IMR-90 (cell line): ENCODE measurements around the gene ZBTB48. TPM values are rescaled to one million over a fixed set of nuclear protein-coding genes. Genes with fewer than 3 reads are reported as not detected.

Experiments used
- ATAC-seq: fragments of 200-7000 bp; cut with Tn5 transposase; 2 replicates; pipeline ENCODE4 v1.9.1; 2020; ENCODE audit warnings: low read depth, mild to moderate bottlenecking, moderate library complexity
- BruUV-seq: library from RNA; stranded (reverse); fragments of 400-500 nt; replicated peaks from 2 replicates; lab custom pipeline; 2021; lab: Mats Ljungman, UMichigan
- CTCF ChIA-PET: fragments of 300-600 bp; formaldehyde crosslinking; extraction: SDS; loops from one replicate; lab custom pipeline; 2021; ENCODE audit warnings: antibody characterized with exemption; lab: Yijun Ruan, JAX
- POLR2A ChIA-PET: fragments of 300-600 bp; sonication (Branson Sonifier 250); formaldehyde crosslinking; loops from one replicate; lab custom pipeline; 2022; ENCODE audit warnings: antibody characterized with exemption; ENCODE audit not compliant: unreplicated experiment; lab: Charles Lee
- DNase-seq: peaks from one replicate; pipeline ENCODE4 v3.0.0; 2013
- H2AFZ ChIP-seq: replicated peaks from 2 replicates; pipeline ENCODE3; 2013; ENCODE audit warnings: low read length, mild to moderate bottlenecking; ENCODE audit not compliant: poor library complexity
- H2AK5ac ChIP-seq: 2 replicates; pipeline ENCODE4 v1.6.1; 2013; ENCODE audit warnings: low read depth, low read length, inconsistent platforms
- H2AK9ac ChIP-seq: replicated peaks from 2 replicates; pipeline ENCODE3; 2013; ENCODE audit warnings: mild to moderate bottlenecking, low read depth, low read length, moderate library complexity; ENCODE audit not compliant: poor library complexity
- H2BK120ac ChIP-seq: 2 replicates; pipeline ENCODE4 v1.6.1; 2013; ENCODE audit warnings: low read depth, low read length, inconsistent platforms
- H2BK15ac ChIP-seq: 3 replicates; pipeline ENCODE4 v1.6.1; 2013; ENCODE audit warnings: low read depth, low read length, inconsistent platforms
- H2BK20ac ChIP-seq: 2 replicates; pipeline ENCODE4 v1.6.1; 2013; ENCODE audit warnings: low read depth, mild to moderate bottlenecking, inconsistent platforms, low read length, moderate library complexity
- H2BK5ac ChIP-seq: 2 replicates; pipeline ENCODE4 v1.6.1; 2013; ENCODE audit warnings: mild to moderate bottlenecking, low read depth, low read length, inconsistent platforms; ENCODE audit not compliant: poor library complexity, severe bottlenecking
- H3K14ac ChIP-seq: replicated peaks from 2 replicates; pipeline ENCODE4 v1.6.1; 2013; ENCODE audit warnings: low read depth, low read length, inconsistent platforms
- H3K18ac ChIP-seq: 2 replicates; pipeline ENCODE4 v1.6.1; 2013; ENCODE audit warnings: low read depth, low read length, control low read depth
- H3K23ac ChIP-seq: 2 replicates; pipeline ENCODE4 v1.6.1; 2013; ENCODE audit warnings: low read depth, low read length, inconsistent platforms
- H3K27ac ChIP-seq: 2 replicates; pipeline ENCODE4 v1.5.1; 2013; ENCODE audit warnings: mild to moderate bottlenecking, control low read depth, low read length; ENCODE audit not compliant: insufficient read depth
- H3K27me3 ChIP-seq: 2 replicates; pipeline ENCODE4 v1.6.1; 2013; ENCODE audit warnings: low read length; ENCODE audit not compliant: control insufficient read depth, insufficient read depth
- H3K36me3 ChIP-seq: 2 replicates; pipeline ENCODE4 v1.6.1; 2013; ENCODE audit warnings: low read length, mixed read lengths; ENCODE audit not compliant: control insufficient read depth, insufficient read depth
- H3K4ac ChIP-seq: 2 replicates; pipeline ENCODE4 v1.6.1; 2013; ENCODE audit warnings: low read depth, low read length, inconsistent platforms
- H3K4me1 ChIP-seq: 2 replicates; pipeline ENCODE4 v1.6.1; 2013; ENCODE audit warnings: low read length, mixed read lengths; ENCODE audit not compliant: control insufficient read depth, insufficient read depth
- H3K4me2 ChIP-seq: 2 replicates; pipeline ENCODE4 v1.6.1; 2013; ENCODE audit warnings: low read depth, mild to moderate bottlenecking, control low read depth, low read length, moderate library complexity
- H3K4me3 ChIP-seq: 2 replicates; pipeline ENCODE4 v1.5.1; 2013; ENCODE audit warnings: low read depth, mild to moderate bottlenecking, control low read depth, low read length, moderate library complexity; ENCODE audit not compliant: insufficient read depth
- H3K56ac ChIP-seq: 2 replicates; pipeline ENCODE4 v1.6.1; 2013; ENCODE audit warnings: low read length, inconsistent platforms; ENCODE audit not compliant: insufficient read depth; ENCODE audit errors: extremely low read depth
- H3K79me1 ChIP-seq, 2 experiments: 2 replicates each; pipeline ENCODE4 v1.6.1; 2013; ENCODE audit warnings: low read length in 2 of 2, inconsistent platforms in 1 of 2, low read depth in 1 of 2
- H3K9ac ChIP-seq: 2 replicates; pipeline ENCODE4 v1.6.1; 2013; ENCODE audit warnings: low read depth, low read length, control low read depth
- H3K9me1 ChIP-seq: 2 replicates; pipeline ENCODE4 v1.6.1; 2013; ENCODE audit warnings: low read length, inconsistent platforms; ENCODE audit not compliant: insufficient read depth
- H3K9me3 ChIP-seq: 2 replicates; pipeline ENCODE4 v1.6.1; 2013; ENCODE audit warnings: low read length; ENCODE audit not compliant: control insufficient read depth, insufficient read depth
- H4K20me1 ChIP-seq: 2 replicates; pipeline ENCODE4 v1.6.1; 2013; ENCODE audit warnings: low read length, inconsistent platforms; ENCODE audit not compliant: insufficient read depth
- H4K5ac ChIP-seq: 2 replicates; pipeline ENCODE4 v1.6.1; 2013; ENCODE audit warnings: mild to moderate bottlenecking, low read depth, low read length, control low read depth
- H4K8ac ChIP-seq, 2 experiments: 2 replicates each; pipeline ENCODE4 v1.6.1; 2013; ENCODE audit warnings: low read depth in 2 of 2, low read length in 2 of 2, control low read depth in 1 of 2, inconsistent platforms in 1 of 2
- H4K91ac ChIP-seq: 2 replicates; pipeline ENCODE4 v1.6.1; 2013; ENCODE audit warnings: low read depth, low read length, inconsistent platforms; ENCODE audit not compliant: insufficient read depth
- BHLHE40 ChIP-seq: fragments of 150-350 bp; IDR thresholded peaks from 2 replicates; pipeline ENCODE4 v1.6.1; 2016; ENCODE audit warnings: mild to moderate bottlenecking, low read depth, low read length
- CEBPB ChIP-seq: IDR thresholded peaks from 2 replicates; pipeline ENCODE4 v1.6.1; 2012; ENCODE audit warnings: low read depth, low read length, improper control_type of control experiment
- MAFK ChIP-seq: IDR thresholded peaks from 2 replicates; pipeline ENCODE4 v1.6.1; 2012; ENCODE audit warnings: low read depth, low read length, improper control_type of control experiment
- MAZ ChIP-seq: IDR thresholded peaks from 2 replicates; pipeline ENCODE4 v1.6.1; 2012; ENCODE audit warnings: low read depth, mild to moderate bottlenecking, low read length, improper control_type of control experiment, moderate library complexity, borderline replicate concordance
- MXI1 ChIP-seq: IDR thresholded peaks from 2 replicates; pipeline ENCODE4 v1.6.1; 2012; ENCODE audit warnings: low read depth, mild to moderate bottlenecking, low read length, moderate library complexity, borderline replicate concordance
- NFE2L2 ChIP-seq: fragments of 150-350 bp; IDR thresholded peaks from 2 replicates; pipeline ENCODE4 v1.6.1; 2016; ENCODE audit warnings: low read depth, mild to moderate bottlenecking, low read length
- POLR2A ChIP-seq: IDR thresholded peaks from 2 replicates; pipeline ENCODE4 v1.6.1; 2012; ENCODE audit warnings: mild to moderate bottlenecking, low read depth, low read length
- RAD21 ChIP-seq: IDR thresholded peaks from 2 replicates; pipeline ENCODE4 v1.6.1; 2012; ENCODE audit warnings: low read length, improper control_type of control experiment
- RCOR1 ChIP-seq: IDR thresholded peaks from 2 replicates; pipeline ENCODE4 v1.6.1; 2012; ENCODE audit warnings: mild to moderate bottlenecking, low read length, improper control_type of control experiment; ENCODE audit not compliant: insufficient replicate concordance
- RFX5 ChIP-seq: IDR thresholded peaks from 2 replicates; pipeline ENCODE4 v1.8.0; 2012; ENCODE audit warnings: low read depth, mild to moderate bottlenecking, low read length, moderate library complexity
- SMC3 ChIP-seq: fragments of 150-350 bp; IDR thresholded peaks from 2 replicates; pipeline ENCODE4 v1.6.1; 2016; ENCODE audit warnings: low read depth, mild to moderate bottlenecking, antibody characterized with exemption, low read length, moderate library complexity
- USF2 ChIP-seq: fragments of 150-350 bp; IDR thresholded peaks from 2 replicates; pipeline ENCODE4 v1.6.1; 2017; ENCODE audit warnings: mild to moderate bottlenecking, antibody characterized with exemption, low read length, low read depth
- WGBS, 2 experiments: methylation state at CpG; one replicate each; pipeline versions ENCODE4 v1.1.5 to v1.1.7; 2013; ENCODE audit warnings: missing lambda C conversion rate in 2 of 2; ENCODE audit not compliant: insufficient read length in 1 of 2; ENCODE audit errors: extremely low coverage in 2 of 2; 5-methylcytosine and 5-hydroxymethylcytosine counted together
- dilution Hi-C: fragments of 300-500 bp; cut with HindIII; formaldehyde crosslinking; loops from one replicate; pipeline ENCODE4 v1.14.3; 2018; ENCODE audit warnings: low sequenced_read_pairs; ENCODE audit not compliant: unreplicated experiment
- in situ Hi-C: fragments of 300-500 bp; cut with MboI; formaldehyde crosslinking; loops from 3 replicates; pipeline ENCODE4 v1.14.3; 2019; ENCODE audit warnings: low sequenced_read_pairs, inconsistent platforms, mixed read lengths
- intact Hi-C: fragments of 100-400 bp; cut with micrococcal nuclease; formaldehyde crosslinking; loops from 2 replicates; pipeline ENCODE4 v1.10.0; 2022
- polyA plus RNA-seq, 3 experiments: library from polyadenylated mRNA; depleted of rRNA; stranded (reverse); fragments of >200 nt; gene quantifications; 2 replicates each; pipeline ENCODE4 v1.2.3, GENCODE V29; 2012; ENCODE audit warnings: low replicate concordance in 1 of 3
- total RNA-seq: library from RNA; depleted of rRNA; stranded (reverse); fragments of >200 nt; gene quantifications from 2 replicates; pipeline ENCODE4 v1.2.3, GENCODE V29; 2012

Gene ZBTB48
- total and polyA plus RNA-seq, 2 of the 4 experiments (the other 2 are of a cell fraction): 9.3 to 17.5 TPM

GRCh38 chr1:6600410-6601048 lies 20.7 kb downstream of the ZBTB48 start (continued):
- TF ChIP-seq NFE2L2 (no peak), BHLHE40 (no peak)

- Histone ChIP-seq H2BK120ac (peak overlapping the region; percentile 59), H3K14ac (peak overlapping the region; percentile 96), H3K27me3 (no peaks in the 10 kb centered on the region), H2AK5ac (peak overlapping the region; percentile 91), H2AFZ (peak overlapping the region; percentile 83), H3K4ac (peak overlapping the region; percentile 79), H4K20me1 (peaks cover 57% of the 10 kb centered on the region), H3K9me3 (no peaks in the 10 kb centered on the region), H3K36me3 (peaks cover 24% of the 10 kb centered on the region), H2BK15ac (peak overlapping the region; percentile 34; the same call in 2 of the 3 replicates), H3K9me1 (peaks cover 13% of the 10 kb centered on the region), H4K8ac (peak overlapping the region; percentile 52 to 54; a peak in 3 of 4 replicates), H3K23ac (peak overlapping the region; percentile 98), H3K4me1 (peaks cover 14% of the 10 kb centered on the region), H3K79me1 (peaks cover 5 to 58% of the 10 kb centered on the region in 2 experiments; a peak in 3 of 4 replicates), H3K4me3 (peak overlapping the region; percentile 88), H3K56ac (peak overlapping the region; percentile 59), H2BK20ac (peak overlapping the region; percentile 21; the same call in 1 of the 2 replicates), H2AK9ac (peak overlapping the region; percentile 100), H3K9ac (peak overlapping the region; percentile 58), H3K27ac (peak overlapping the region; percentile 58), H4K91ac (peak overlapping the region; percentile 69), H4K5ac (peak overlapping the region; percentile 33), H2BK5ac (peak overlapping the region; percentile 60), H3K18ac (peak overlapping the region; percentile 25), H3K4me2 (peak overlapping the region; percentile 68)
- intact Hi-C loops: loop anchor here (2.0 kb wide), 1 partner anchor 46 kb away; no protein-coding TSS in a partner anchor
- in situ Hi-C loops: no loop called here
- DNase-seq (peak; percentile 97), ATAC-seq (peak; percentile 9)
- ChIA-PET POLR2A (no interaction called here), CTCF (no interaction called here)
- no TSS peak for BruUV-seq
- dilution Hi-C loops: no loop called here
- WGBS, 2 experiments: 1% methylated on average over 17 of the region's 40 CpGs; no CpG with 5 or more reads in 1 of the 2 experiments
- TF ChIP-seq NFE2L2 (peak; percentile 97), BHLHE40 (peak; percentile 46), MAFK (peak; percentile 62; the same call in 1 of the 2 replicates), RCOR1 (no peak), USF2 (peak; percentile 96), POLR2A (peak; percentile 87), RAD21 (no peak), MXI1 (peak; percentile 89), CEBPB (no peak), MAZ (peak; percentile 58; the same call in 1 of the 2 replicates), SMC3 (no peak), RFX5 (no peak)
Observed at GRCh38 chr1:6601049-6601922, 21.5 kb downstream of the ZBTB48 start.
